Anterior cingulate cortex (tissue), 58 donors: ENCODE measurements around the gene CTIF.

Source experiments
- DNase-seq, 58 donors: peaks; one replicate each; lab custom pipeline; 2025; lab: John Stamatoyannopoulos, UW

The CTIF gene

GRCh38 chr18:48894799-48895346 is 356.0 kb downstream of the CTIF start:
- no peak for DNase-seq

DNA sequence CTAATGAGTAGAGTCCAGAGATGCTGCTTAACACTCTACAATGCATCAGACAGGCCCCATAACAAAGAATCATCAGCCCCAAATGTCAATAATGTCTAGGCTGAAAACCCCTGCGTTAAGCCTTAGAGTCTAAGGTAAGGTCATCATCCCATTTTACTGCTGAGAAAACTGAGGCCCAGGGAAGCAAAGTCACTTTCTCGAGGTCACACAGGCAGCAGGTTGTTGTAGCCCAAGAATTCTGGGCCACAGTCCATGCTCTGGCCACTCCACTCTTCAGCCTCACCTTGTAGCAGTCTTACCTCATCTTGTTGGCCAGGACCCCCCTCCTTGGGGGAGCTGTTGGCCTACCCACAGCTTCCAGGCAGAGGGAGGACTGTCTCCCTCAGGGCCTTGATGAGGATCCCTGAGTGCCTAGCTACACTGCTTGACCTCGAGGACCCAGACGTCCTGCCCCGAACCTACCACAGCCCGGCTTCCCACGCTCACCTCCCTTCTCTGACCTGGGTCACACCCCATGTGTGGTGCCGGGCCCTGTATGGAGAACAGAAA is 357.6 kb downstream of the CTIF start:
- no peak for DNase-seq

DNA sequence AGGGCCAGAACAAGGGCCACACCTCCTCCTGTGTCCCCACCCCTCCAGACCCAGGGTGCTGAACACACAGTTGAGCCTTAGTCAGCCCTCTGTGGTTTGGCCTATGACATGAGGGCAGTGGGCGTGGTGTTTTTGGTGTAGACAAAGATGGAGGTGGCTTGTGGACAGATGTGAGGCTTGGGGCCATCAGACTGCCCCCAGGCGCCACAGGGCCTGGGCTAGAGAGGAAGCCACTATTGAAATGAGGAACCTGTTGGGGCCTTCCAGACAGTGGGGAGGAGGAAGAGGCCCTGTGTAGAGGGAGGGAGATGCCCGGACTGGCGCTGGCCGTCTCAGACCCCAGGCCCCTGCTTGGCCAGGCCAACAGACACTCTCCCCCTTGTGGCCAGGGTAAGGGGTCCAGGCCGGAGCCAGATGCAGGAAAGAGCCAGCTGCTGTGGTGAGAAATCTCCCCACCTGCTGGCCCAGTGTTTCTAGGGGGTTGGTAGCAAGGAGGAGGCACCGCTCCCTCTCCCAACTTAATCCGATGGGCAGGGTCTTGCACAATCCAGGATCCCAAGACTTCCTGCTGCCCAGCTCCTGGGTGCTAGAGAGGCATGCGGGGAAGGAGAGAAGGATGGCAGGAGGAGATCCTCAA is 358.2 kb downstream of the CTIF start:
- peak in 32 of 58 donors; percentile 16 to 78 (median 42) for DNase-seq

GRCh38 chr18:48897531-48897930 is 358.7 kb downstream of the CTIF start:
- no peak for DNase-seq

DNA sequence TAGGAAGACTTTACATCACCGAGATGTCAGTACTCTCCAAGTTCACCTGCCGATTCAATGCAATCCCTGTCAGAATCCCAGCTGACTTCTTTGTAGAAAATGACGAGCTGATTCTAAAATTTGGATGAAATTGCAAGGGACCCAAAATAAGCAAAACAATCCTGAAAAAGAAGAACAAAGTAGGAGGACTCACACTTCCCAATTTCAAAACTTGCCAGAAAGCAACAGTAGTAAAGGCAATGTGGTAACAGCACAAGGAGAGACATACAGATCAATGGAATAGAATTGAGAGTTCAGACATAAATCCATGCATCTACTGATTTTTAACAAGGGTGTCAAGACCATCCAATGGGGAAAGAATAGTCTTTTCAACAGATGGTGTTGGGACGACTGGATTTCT is 359.7 kb downstream of the CTIF start:
- DNase-seq = no peak

- DNase-seq = no peak
These were observed 360.8 kb downstream of the CTIF start for GRCh38 chr18:48899558-48900174.

- no peak for DNase-seq
These were observed 361.6 kb downstream of the CTIF start for GRCh38 chr18:48900469-48900868.

DNA sequence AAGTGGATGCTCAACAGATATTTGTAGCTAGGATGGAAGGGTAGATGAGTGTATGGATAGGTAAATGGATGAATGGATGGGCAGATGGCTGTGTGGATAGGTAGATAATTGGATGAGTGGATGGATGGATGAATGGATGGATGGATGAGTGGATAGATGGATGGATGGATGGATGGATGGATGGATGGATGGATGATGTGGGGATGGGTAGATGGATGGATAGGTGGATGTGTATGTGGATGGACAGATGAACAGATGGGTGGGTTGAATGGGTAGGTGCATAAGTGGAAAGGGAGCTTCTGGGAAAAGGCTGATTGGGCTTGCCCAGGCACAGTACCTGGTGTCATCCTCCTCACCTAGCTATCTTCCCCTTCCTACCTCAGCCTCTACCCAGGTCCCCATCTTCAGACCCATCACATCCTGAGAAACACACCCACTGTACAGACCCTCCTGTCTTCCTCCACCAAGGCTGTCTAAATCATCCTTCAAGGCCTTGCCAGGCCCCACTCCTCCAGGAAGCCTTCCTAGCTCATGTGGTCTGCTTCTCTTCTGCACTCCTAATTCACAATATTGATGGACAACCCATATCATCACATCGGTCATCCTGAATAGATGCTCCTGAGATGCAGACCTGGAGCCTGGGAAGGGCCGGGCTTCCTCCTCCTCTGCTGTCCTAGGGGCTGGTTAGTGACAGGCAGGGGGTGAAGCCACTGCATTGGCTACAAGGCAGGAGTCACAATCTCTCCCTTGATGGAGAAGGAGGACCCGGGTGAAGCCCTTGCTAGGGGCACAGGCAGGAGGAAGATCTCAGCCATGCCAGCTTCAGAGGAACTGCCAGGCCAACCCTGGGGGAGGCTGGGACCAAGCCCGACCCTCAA is 362.6 kb downstream of the CTIF start:
- no peak for DNase-seq

DNA sequence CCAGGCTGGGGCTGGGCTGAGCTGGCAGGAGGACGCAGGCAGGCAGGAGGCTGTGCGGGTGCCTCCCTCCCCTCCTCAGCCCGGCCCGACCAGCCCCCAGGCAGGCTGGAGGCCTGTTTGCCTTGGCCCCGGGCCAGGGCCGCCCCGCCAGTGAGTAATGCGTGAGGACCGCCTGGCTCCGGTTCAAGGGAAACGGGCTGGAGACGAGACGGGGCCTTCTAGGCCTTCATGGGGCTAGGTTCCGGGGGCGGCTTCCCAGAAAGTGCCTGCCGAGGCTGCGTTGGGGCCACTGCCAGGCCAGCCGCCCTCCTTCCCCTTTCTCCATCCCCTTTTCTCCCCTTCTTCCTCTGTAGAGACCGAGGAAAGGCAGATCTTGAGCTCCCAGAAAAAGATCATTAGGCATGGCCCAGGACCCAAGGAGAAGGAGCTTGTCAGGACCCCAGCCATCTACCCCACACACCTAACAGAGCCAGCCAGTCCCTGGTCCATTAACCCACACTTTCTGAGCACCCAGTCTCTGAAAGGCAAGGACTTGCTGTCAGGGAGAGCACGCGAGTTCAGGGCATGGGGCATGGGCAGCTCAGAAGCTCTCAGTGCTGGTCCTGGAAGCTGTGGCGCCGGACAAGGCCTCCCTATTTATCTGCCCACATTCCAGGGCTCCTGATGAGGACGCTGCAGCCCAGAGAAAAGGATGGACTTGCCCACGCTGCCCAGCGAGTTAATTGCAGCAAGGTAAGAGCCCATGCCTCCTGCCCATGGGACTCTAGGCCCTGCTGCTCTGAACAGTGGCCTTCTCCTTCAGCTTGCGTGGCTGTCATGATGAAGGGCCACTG is 363.4 kb downstream of the CTIF start:
- DNase-seq = peak in 42 of 58 donors; percentile 22 to 89 (median 47)

DNA sequence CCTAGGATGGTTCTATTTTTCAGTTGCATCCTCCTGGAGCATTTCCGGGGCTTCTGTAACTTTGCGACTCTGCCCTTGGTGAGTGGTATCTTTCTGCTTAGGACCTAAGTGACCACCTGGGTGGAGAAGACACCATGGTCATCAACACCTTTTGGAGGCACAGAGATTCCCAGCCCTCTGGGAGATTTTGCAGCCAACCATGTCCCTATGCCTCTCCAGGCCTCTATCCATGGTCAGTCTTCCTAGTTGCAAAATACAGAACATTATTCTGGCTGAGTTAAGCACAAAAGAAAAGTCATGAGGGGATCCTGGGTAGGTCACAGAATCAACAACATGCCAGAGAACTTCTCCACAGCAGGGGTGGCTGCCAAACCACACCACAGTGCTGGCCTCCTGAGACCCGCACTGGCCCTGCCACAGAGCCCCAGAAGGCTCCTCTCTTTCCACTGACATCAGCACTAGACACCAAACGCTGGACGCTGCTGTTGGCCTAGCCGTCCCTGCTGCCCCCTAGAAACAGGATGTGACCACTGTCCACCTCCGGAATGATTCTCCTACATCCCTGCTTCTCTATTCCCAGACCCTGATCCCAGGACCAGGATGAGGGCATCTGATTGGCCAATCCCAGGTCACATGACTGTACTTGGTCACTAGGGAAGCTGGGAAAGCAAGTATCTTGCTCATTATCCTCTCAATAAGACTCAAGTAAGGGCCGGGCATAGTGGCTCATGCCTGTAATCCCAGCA is 364.2 kb downstream of the CTIF start:
- peak in 4 of 58 donors; percentile 11 to 39 (median 18) for DNase-seq

DNA sequence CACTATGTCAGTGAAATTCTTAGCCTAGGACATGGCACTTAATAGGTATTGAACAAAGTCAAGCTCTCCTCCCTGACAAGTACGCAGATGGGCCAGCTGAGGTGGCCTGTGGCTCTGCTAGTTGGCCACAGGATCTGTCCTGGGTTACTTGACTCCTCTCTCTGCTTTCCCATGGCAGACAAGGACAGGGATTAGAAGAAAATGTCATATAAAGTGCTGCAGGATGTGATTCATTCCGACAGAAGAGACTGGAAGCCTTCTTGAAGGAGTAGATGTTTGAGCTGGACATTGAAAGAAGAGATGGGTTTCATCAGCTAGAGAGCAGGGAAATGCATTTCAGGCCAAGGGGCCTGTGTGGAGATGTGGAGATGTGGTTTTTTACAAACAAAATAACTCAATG is 365.3 kb downstream of the CTIF start:
- no peak for DNase-seq

- no peak for DNase-seq
These were observed 366.1 kb downstream of the CTIF start for GRCh38 chr18:48904847-48905394.

DNA sequence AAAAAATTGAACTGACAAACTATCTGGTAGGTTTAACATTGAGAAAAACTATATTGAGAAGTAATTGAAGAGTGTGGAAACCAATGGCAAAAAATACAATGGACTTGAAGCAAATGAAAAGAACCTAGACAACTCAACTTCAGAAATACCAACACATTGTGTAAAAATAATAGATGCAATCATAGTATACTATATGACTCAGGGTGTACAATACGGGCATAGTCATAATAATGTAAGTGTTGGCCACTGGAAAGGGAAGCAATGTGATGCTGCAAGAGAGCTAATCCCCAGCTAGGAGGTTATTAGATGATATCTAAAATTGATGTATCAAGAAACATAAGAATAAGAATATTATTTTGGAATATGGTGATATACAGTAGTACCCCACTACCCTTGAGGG is 366.7 kb downstream of the CTIF start:
- DNase-seq = no peak

- no peak for DNase-seq
These were observed 370.1 kb downstream of the CTIF start for GRCh38 chr18:48908916-48909315.

DNA sequence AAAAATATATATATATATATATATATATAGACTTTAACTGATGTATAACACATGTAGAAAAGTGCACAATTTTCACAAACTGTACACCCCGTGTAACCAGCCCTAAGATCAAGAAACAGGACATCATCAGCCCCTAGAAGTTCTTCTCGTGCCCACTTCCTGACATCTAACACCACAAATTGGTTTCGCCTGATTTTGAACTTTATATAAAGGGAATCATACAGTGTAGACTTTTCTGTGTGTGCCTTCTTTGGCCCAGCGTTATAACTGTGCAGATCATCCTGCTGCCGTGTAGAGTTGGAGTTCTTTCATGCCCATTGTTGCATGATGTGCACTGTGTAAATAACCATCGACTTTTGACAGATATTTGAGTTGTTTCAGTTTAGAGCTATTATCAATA is 370.9 kb downstream of the CTIF start:
- DNase-seq = no peak

- DNase-seq = no peak
These were observed 372.2 kb downstream of the CTIF start for GRCh38 chr18:48910972-48911545.
